Thyroid gland (tissue), 4 donors: Measurements from ENCODE around the gene CDH24. TPM values are rescaled to one million over a fixed set of nuclear protein-coding genes. Genes with fewer than 3 reads are reported as not detected.
A peak's percentile ranks its signal among the peaks of the same experiment; 100 is the strongest.
"Not testable (repeated sequence)": the region's sequence is repeated elsewhere in the genome, so short reads cannot be mapped to it uniquely, and the experiment has no call there.

ENCODE experiments used
- DNase-seq, 2 donors: peaks; one replicate each; pipeline ENCODE4 v3.0.0-alpha.2; 2019
- H3K27ac ChIP-seq, 3 donors: fragments of 200-600 bp; sonication (generic); 1 replicate in 2 of 3; 2 replicates in 1 of 3; pipeline ENCODE4 v1.5.1; 2016 to 2019; ENCODE audit warnings: mild to moderate bottlenecking in 1 of 3, moderate library complexity in 1 of 3
- H3K27me3 ChIP-seq: fragments of 200-600 bp; sonication (generic); one replicate; pipeline ENCODE4 v1.5.1; 2019
- H3K36me3 ChIP-seq, 2 donors: fragments of 200-600 bp; sonication (generic); one replicate each; pipeline ENCODE4 v1.5.1; 2016 to 2019
- H3K4me1 ChIP-seq, 2 donors: fragments of 200-600 bp; sonication (generic); one replicate each; pipeline ENCODE4 v1.5.1; 2017 to 2019
- H3K4me3 ChIP-seq, 3 donors: fragments of 200-600 bp; sonication (generic); replicated peaks in 1 of 3; 1 replicate in 2 of 3; 2 replicates in 1 of 3; pipeline ENCODE4 v1.5.1; 2016; ENCODE audit warnings: mild to moderate bottlenecking in 1 of 3
- H3K9me3 ChIP-seq: fragments of 200-600 bp; sonication (generic); one replicate; pipeline ENCODE4 v1.5.1; 2017
- CTCF ChIP-seq, 6 experiments: fragments of 200-600 bp in 3 of 6; fragments of 450-650 bp in 3 of 6; sonication (generic) in 3 of 6; IDR thresholded peaks; one replicate each; pipeline ENCODE4 v1.5.1; 2016 to 2019; ENCODE audit warnings: antibody characterized with exemption in 6 of 6, mild to moderate bottlenecking in 2 of 6, inconsistent platforms in 1 of 6, moderate library complexity in 1 of 6
- POLR2A ChIP-seq, 2 donors: fragments of 450-650 bp; IDR thresholded peaks; one replicate each; pipeline ENCODE4 v1.6.1; 2017; ENCODE audit warnings: antibody characterized with exemption in 2 of 2, mild to moderate bottlenecking in 2 of 2, moderate library complexity in 1 of 2
- WGBS, 2 donors: methylation state at CpG; one replicate each; pipeline ENCODE4 v1.1.5; 2017; 5-methylcytosine and 5-hydroxymethylcytosine counted together
- intact Hi-C: fragments of 100-400 bp; cut with DNase I; formaldehyde crosslinking; loops from one replicate; pipeline ENCODE4 v1.15.1; 2023
- total RNA-seq, 4 donors: library from RNA; depleted of rRNA; stranded (reverse); fragments of >200 nt; gene quantifications; one replicate each; pipeline ENCODE4 v1.2.3, GENCODE V29; 2016

Gene CDH24
- total RNA-seq, 4 donors from 2014 or later = 2.9 to 7.8 (median 5.6) TPM

- TF ChIP-seq POLR2A (IDR thresholded peaks at IDR 0.05) (no peak), CTCF (IDR thresholded peaks at IDR 0.05) (no peak)
- intact Hi-C loops = no loop called here
- WGBS, 2 donors = 83 to 88% methylated on average over 4 of the region's 4 CpGs
- H3K4me3 ChIP-seq = no peak overlapping the region
- H3K27ac ChIP-seq = no peak overlapping the region
- H3K4me1 ChIP-seq = no peaks in the 10 kb centered on the region
- no peak for DNase-seq
- H3K27me3 ChIP-seq = no peaks in the 10 kb centered on the region
- H3K9me3 ChIP-seq = no peaks in the 10 kb centered on the region
- H3K36me3 ChIP-seq = no peaks in the 10 kb centered on the region
Measured at GRCh38 chr14:23015618-23016017, 41.7 kb downstream of the CDH24 start.

GRCh38 chr14:23013749-23014054, 43.6 kb downstream of the CDH24 start:
- intact Hi-C loops, H3K4me1 ChIP-seq: not testable (repeated sequence)

GRCh38 chr14:23013054-23013748, 44.1 kb downstream of the CDH24 start:
- intact Hi-C loops = no loop called here
- no peak overlapping the region for H3K4me3 ChIP-seq
- 83 to 89% methylated on average over 6 of the region's 6 CpGs for WGBS, 2 donors
- no peaks in the 10 kb centered on the region for H3K9me3 ChIP-seq
- TF ChIP-seq POLR2A (IDR thresholded peaks at IDR 0.05) = no peak
- no peak for TF ChIP-seq CTCF (IDR thresholded peaks at IDR 0.05)
- no peaks in the 10 kb centered on the region for H3K27me3 ChIP-seq
- H3K4me1 ChIP-seq = peaks cover 7 to 9% of the 10 kb centered on the region in 2 donors
- no peak for DNase-seq
- H3K36me3 ChIP-seq = no peaks in the 10 kb centered on the region
- H3K27ac ChIP-seq = no peak overlapping the region

More at GRCh38 chr14:23013749-23014054, 43.6 kb downstream of the CDH24 start:
- not testable (repeated sequence) for H3K4me3 ChIP-seq, H3K9me3 ChIP-seq, H3K36me3 ChIP-seq, H3K27ac ChIP-seq, DNase-seq, H3K27me3 ChIP-seq
- 96 to 97% methylated on average over 5 of the region's 5 CpGs for WGBS, 2 donors

- intact Hi-C loops = no loop called here
Measured at GRCh38 chr14:23009939-23010726, 47.2 kb downstream of the CDH24 start, which contains the start of gene C14orf93. C14orf93 (minus strand) TSS chr14:23010143; CDS start chr14:22999023, 11,120 bp downstream.

GRCh38 chr14:23009483-23009938, 47.8 kb downstream of the CDH24 start:
- intact Hi-C loops = no loop called here
- peaks cover 15 to 21% of the 10 kb centered on the region in 2 donors for H3K4me1 ChIP-seq
- H3K9me3 ChIP-seq = no peaks in the 10 kb centered on the region
- TF ChIP-seq POLR2A (IDR thresholded peaks at IDR 0.05) (no peak), CTCF (IDR thresholded peaks at IDR 0.05) (no peak)
- H3K27me3 ChIP-seq = no peaks in the 10 kb centered on the region
- DNase-seq = no peak
- peak overlapping the region; percentile 62 to 88 (median 85) for H3K27ac ChIP-seq
- WGBS, 2 donors = 23 to 34% methylated on average over 8 of the region's 8 CpGs
- H3K4me3 ChIP-seq = peak overlapping the region in 2 of 3 donors; percentile 18 to 40
- no peaks in the 10 kb centered on the region for H3K36me3 ChIP-seq

More at GRCh38 chr14:23009939-23010726, 47.2 kb downstream of the CDH24 start, which contains the start of gene C14orf93:
- H3K27ac ChIP-seq = peak within 1 kb of the TSS; percentile 62 to 88 (median 85)
- peak; percentile 83 to 84 for DNase-seq
- no peaks in the 10 kb centered on the region for H3K9me3 ChIP-seq
- no peaks in the 10 kb centered on the region for H3K27me3 ChIP-seq
- TF ChIP-seq POLR2A (IDR thresholded peaks at IDR 0.05) (peak in 1 of 2 donors; percentile 65), CTCF (IDR thresholded peaks at IDR 0.05) (no peak)
- no peaks in the 10 kb centered on the region for H3K36me3 ChIP-seq
- peak within 1 kb of the TSS; percentile 18 to 44 (median 40) for H3K4me3 ChIP-seq
- peaks cover 15 to 21% of the 10 kb centered on the region in 2 donors for H3K4me1 ChIP-seq
- 2 to 3% methylated on average over 34 to 40 of the region's 40 CpGs for whole genome bisulfite sequencing, 2 donors
